GOT3 (cell line): ENCODE data around the gene NUP153.

Experiments used
- DNase-seq: peaks from one replicate; lab custom pipeline; 2025; ENCODE audit warnings: mixed read lengths; lab: John Stamatoyannopoulos, UW

Gene NUP153

DNA sequence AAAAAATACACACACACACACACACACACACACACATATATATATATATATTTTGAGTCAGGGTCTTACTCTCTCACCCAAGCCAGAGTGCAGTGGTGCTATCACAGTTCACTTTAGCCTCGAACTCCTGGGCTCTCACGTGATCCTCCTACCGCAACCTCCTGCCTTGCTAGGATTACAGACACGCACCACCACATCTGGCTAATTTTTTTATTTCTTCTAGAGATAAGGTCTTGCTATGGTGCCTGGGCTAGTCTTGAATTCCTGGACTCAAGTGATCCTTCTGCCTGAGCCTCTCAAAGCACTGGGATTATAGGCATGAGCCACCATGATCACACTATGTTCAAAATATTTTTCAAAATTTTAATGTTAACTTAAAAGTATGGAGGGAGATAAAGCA is 43.5 kb downstream of the NUP153 start:
- DNase-seq = no peak

DNA sequence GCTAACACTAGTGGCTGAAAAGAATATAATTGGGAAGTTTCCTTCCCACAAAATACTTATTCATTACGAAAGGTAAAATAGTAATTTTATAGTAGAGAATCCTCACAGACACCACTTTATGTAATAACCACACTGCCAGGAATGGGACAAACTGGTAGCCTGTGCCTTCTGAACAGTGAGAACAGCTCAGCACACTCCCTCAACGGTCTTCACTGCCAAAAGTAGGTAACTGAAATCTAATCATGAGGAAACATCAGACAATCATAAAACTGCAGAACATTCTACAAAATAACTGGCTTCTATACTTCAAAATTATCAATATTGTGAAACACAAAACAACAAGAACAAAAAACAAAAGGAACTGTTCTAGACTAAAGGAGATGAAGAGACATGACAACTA is 44.1 kb downstream of the NUP153 start:
- no peak for DNase-seq

DNA sequence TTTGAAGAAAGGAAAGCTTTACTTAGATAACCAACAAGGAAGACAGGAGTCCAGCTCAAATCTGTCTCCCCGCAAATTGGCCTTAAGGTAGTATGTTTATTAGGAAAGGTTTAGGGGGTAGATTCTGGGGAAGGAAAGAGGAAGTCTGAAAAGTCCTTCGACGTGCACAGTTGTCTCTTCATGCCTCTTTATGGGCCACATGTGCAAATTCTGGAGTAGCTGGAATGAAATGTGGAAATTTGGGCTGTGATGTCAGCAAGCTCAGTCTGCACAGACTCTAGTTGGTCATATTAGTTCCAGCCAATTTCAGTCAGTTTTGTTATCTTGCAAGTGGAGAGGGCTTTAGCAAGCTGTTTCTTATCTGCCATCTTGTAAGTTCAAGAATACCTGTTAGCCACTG is 50.1 kb downstream of the NUP153 start:
- no peak for DNase-seq

DNA sequence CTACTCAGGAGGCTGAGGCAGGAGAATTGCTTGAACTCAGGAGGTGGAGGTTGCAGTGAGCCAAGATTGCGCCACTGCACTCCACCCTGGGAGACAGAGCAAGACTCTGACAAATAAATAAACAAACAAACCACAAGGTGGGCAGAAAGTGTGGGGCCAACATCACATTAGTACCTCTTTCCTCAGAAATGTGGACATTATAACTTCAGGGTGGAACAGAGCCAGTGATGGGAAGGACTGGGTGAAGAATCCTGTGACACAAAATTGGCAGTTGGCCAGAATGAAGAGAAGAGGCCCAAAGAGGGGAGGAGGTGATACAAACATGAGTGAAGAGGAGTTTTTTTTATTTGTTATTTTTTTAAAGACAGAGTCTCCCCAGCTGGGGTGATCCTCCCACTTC is 50.6 kb downstream of the NUP153 start:
- DNase-seq = no peak

DNA sequence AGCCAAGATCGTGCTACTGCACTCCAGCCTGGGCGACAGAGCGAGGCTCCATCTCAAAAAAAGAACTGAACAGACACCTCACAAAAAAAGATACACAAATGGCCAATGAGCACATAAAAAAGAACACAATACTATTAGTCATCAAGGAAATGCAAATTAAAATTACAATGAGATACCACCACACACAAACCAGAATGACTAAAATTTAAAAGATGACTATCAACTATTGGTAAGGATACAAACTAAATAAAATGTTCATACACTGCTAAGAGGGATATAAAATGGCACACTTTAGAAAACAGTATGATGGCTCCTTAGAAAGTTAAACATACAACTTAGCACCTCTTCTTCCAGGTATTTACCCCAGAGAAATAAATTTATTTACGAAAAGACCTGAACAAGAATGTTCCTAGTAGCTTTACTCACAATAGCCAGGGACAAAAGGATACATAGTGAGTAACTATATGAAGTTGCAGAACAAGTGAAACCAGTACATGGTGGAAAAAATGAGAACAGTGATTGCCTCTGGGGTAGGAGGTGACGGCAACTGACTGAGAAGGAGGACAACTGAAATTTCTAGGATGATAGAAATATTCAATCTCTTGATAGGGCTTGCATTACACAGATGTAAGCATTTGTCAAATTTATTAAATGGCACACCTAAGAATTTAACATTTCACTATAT is 53.4 kb downstream of the NUP153 start:
- DNase-seq = no peak

DNA sequence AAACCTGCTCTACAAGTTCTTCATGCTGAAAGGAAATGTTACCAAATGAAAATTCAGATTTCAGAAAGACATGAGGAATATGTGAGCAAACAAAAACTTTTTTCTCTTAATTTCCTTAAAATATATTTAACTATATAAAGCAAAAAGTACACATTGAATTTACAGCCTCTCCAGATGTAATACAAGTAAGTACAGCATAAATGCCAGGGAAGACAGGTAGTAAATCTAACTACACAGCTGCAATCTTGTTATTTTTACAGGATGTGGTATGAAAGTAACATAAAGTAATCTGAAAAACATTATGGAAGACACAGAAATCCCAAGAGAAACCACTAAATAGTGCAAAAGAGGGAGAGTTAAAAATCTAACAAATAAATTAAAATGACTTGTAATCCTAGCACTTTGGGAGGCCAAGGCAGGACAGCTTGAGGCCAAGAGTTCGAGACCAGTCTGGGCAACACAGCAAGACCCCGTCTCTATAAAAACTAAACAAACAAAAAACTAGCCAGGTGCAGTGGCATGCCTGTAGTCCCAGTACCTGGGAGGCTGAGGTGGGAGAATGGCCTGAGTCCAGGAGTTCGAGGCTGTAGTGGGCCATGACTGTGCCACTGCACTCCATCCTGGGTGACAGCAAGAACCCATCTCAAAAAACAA is 55.9 kb downstream of the NUP153 start:
- DNase-seq = no peak

DNA sequence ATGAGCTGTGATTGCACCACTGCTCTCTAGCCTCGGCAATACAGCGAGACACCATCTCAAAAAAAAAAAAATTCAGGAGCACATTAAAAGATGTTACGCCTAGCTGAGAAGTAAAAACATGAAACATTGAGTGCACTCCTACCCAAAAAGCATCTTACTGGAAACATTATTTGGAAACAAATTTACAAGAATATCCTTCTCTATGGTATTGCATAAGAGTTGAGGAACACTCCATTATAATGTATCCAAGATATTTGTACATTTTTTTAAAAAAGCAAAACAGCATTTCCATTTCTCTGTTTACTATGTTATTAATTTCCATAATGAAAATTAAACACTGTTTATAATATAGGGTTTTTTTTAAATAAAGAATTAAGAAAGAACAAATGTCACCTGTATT is 58.0 kb downstream of the NUP153 start:
- DNase-seq = no peak

DNA sequence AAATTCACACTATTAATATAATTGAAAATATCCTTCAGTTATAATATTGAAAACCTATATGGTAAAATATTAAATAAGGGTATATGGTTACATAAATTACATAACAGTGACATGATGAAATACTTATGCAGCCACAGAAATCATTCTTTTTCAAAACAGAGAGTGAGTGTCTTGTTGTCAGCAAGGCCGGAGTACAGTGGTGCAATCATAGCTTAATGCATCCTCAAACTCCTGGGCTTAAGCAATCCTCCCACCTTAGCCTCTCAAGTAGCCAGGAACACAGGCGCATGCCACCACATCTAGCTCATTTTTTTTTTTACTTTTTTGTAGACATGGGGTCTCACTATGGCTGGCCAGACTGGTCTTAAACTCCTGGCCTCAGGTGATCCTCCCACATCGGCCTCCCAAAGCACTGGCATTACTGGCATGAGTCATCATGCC is 66.2 kb downstream of the NUP153 start:
- no peak for DNase-seq

DNA sequence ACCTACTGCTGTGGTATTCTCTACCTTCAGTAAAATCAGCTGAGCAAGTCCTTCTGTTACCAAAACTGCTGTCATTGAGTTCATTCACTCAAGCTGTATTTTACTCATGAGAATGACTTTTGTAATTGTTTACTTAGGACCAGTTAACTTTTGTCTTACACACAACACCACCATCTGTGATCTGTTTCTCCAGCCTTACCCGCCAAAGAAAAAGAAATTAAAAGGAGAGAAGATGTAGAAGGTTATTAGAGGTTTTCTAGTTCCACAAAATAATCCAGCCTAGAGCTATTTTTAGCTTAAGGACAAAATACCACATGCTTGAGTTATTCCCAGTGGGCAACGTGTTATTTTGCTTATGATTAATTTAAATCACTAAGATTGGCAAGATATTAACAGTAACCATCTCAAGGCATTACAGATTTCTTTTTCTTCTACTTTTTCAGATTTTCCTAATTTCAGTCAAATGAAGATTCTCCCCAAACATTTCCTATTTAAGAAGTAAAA is 68.5 kb downstream of the NUP153 start:
- no peak for DNase-seq

DNA sequence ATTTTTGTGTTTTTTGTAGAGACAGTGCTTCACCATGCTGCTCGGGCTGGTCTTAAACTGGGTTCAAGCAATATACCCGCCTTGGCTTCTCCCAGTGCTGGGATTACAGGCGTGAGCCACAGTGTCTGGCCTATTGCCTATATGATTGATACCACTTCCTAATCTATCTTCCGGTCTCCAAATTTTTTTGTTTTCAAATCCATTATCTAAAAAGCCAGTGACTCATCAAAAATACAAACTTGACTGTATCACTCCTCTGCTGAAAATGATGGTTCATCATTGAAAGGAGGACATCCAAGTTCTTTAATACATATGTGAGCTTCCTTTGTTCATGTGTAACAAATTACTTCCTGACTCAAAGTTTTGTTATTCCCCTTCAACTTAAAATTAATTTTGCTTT is 71.2 kb downstream of the NUP153 start:
- no peak for DNase-seq

DNA sequence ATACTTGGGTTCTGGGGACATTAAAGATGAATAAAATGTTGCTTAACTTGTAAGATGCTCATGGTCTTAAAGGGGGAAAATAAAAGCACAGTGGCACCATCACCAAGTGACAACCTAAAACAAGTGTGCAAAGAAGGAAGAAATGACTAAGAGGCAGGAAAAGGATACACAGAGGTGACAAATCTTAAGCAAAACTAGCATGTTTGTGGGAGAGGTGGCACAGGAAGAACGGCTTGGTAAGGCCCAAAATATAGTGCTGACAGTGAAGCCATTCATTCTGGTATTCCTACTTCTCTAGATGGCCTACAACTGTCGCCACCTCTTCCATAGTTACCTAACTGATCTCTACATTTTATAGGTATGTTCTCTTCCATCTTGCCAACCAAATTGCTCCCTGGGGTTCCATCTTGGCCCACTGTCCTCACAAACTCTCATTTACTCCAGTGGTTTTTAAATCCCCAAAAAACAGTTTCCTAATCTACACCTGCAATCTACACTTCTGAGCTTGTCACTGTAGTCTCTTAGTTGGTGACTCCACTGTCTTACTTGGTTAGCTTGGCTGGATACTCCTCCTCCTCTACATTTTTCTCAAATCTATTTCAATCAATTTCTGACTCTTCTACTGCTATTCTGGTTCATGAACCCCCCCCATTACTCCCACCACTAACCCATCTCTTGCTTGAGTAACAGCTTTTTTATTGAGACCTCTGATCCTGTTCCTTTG is 73.1 kb downstream of the NUP153 start:
- DNase-seq = no peak

DNA sequence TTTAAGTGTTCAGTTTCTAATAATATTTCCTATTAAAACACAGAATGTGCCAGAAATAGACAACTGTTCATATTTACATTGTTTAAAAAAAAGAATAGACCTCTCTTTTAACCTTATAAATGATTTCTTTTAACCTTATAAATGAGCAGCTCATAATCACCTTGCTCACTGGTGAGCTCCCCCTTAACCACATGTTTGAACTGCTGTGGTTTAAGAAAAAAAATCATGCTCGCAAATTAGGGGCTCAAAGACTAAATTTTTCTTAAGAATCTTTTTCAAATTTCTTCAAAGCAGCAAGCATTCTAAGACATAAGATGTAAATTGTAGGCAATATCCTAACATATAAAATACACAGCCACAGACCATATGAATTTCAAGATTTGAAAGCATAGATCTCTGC is 73.8 kb downstream of the NUP153 start:
- DNase-seq = no peak

DNA sequence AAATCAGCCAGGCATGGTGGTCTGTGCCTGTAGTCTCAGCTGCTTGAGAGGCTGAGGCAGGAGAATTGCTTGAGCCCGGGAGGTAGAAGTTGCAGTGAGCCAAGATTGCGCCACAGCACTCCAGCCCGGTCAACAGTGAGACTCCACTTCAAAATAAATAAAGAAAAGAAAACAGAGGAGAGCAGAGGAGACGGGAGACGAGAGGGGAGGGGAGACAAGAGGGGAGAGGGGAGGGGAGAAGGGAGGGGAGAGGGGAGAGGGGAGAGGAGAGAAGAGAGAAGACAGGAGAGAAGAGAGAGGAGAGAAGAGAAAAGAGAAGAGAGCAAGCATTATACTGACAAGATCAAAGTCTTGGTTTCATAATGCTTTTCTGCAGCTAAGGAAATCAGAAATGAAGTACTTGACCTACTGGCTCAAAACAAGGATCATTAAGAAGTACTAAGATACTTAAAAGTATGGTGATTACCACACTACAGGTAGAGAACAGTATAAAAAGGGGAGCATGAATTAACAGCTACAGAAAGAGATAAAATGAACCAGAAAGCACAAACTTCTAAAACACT is 76.1 kb downstream of the NUP153 start:
- DNase-seq = no peak

DNA sequence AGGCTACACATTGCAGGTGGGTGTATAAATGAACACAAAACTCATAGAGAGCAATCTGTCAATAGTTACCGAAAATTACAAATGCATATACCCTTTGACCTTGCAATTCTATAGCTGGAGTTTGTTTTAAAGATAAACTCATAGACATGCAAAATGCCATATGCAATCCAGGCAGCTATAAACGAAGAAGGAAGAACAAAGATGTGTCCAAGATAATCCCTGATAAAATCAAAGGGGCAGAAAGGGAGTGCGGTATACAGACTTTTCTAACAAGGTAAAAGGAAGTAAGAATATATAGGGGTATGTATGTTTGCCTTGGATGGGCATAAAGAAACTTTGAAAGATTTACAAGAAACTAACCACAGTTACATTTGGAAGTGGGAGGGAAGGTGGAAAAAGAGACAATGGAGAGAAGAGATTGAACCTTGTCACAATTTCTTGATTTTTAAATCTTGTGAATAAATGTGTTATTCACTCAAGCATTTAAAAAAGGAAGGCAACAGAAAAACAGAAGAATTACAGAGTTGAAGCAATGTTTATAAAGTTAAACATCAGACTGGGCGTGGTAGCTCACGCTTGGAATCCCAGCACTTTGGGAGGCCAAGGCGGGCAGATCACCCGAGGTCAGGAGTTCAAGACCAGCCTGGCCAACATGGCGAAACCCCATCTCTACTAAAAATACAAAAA is 76.8 kb downstream of the NUP153 start:
- DNase-seq = no peak

DNA sequence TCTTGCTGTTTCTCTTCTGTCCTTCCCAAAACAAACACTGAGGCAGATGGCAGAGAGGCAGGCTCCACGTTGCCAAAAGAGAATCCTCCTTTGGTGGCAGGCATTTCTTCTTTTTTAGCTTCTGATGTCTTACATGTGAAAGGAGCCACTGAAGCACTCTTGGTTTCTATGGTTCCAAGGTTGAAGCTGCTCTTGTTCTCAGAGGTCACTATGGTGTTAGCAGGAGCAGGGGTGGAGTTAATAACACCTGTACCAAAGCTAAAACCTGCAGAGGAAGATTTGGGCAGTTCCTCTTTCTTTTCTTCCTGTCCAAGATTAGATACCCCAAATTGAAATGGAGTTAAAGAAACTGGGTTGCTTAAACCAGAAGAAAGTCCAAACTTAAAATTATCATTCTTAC is 77.9 kb downstream of the NUP153 start:
- no peak for DNase-seq

DNA sequence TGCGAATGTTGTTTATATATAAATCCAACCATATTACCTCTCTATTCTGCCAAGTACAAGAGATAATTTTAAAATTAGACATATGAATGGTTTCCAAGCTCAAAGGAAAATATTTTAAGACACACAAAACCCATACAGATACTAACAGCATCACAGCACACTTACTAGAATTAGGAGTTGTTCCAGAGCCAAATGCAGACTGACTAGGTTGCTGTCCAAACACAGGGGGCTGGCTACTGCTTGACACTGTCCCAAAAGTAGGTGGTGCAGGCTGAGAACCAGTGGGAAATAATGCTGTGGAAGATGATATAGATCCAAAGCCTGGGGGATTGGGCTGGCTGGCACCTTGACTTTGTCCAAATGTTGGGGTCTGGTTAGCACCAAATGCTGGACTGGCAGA is 82.3 kb downstream of the NUP153 start:
- DNase-seq = no peak

DNA sequence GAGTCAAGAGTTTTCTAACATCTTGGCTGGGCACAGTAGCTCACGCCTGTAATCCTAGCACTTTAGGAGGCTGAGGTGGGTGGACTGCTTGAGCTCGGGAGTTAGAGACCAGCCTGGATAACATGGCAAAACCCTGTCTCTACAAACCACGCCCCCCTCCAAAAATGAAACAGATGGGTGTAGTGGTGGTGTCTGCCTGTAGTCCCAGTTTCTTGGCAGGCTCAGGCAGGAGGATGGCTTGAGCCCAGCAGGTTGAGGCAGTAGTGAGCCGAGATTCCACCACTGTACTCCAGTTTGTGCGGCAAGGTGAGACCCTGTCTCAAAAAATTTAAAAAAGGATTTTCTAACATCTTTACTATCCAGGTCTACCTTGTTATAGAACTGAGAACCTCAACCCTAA is 84.6 kb downstream of the NUP153 start:
- DNase-seq = no peak

DNA sequence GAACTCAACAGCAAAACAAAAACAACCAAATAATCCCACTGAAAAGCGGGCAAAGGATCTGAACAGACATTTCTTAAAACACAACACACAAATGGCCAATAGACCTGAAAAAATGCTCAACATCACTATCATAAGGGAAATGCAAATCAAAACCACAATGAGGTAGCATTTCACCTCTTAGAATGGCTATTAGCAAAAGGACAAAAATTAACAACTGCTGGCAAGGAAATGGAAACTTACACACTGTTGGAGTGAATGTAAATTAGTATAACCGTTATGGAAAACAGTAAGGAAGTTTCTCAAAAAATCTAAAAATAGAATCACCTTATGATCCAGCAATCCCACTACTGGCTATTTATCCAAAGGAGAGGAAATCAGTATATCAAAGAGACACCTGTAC is 85.7 kb downstream of the NUP153 start:
- no peak for DNase-seq

DNA sequence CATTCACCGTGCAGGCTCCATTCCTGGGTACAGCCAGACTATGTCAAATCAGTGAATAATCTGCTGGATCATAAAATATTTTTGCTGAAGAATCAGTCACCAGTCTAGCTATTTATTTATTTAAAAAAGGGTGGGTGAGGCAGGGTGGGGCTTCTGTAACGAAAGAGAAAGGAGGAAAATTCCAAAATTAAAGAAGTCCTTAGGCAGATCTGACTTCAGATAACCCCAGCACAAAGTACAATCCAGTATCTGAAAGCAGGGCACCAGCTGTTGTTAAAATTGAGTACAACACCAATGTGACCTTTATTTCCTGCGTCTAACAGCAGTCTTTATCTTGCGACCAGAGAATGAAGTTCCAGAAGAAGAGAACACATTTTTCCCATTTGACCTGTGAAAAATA is 90.9 kb downstream of the NUP153 start:
- no peak for DNase-seq

DNA sequence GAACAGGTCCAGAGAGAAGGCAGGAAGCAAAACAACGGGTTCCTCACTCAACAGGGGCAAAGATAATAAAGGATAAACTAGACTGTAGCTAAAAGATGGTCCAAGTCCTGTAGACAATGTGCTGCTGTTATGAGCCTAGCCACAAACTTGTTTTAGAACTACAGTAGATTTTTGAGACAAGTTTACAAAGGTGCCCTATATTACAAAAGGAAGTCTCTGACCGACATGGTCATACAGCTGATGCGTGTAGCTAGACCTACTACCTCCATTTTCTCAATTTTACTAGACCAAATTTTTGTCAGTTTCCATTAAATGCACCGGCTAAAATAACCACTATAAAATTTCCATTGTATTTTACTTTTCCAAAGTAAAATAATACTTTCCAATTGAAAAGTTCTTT is 94.7 kb downstream of the NUP153 start:
- DNase-seq = no peak

DNA sequence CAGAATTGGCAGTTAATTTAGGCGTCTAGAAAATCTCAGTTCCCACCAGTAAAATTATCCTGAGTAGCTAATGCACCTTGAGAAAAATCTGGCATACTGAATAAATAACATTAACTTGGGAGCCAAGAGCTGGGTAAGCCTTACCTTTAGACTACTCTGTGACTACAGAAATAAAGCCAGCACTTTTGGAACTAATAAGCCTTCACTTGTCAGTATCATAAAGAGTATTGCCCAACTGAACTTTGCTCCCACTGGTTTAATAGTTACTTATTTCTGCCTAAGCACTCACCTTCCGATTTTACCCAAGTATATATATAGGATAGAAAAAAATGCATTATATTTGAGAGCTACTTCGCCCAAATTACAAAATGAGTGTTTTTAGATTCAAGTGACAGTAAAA is 95.9 kb downstream of the NUP153 start:
- no peak for DNase-seq

DNA sequence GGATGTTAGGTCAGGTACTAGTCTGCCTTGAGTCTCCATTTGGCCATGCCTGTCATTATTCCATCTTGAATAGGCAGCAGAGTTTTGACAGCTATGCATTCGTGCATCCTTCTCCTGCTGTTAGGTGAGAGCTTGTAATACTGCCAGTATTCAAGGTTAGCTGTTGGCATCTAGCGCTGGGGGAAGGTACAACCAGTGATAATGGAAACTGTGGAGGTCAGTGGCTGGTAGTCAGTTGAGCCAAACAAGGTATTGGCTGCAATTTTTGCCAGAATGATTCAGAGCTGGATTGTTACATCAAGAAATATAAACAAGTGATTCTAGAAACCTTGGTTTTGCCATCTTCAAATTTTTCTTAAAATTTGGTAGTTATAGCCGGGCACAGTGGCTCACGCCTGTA is 100.1 kb downstream of the NUP153 start:
- no peak for DNase-seq
